Measurements from ENCODE around the gene LRRC23.

GRCh38 chr12:6939191-6939540 is 34.5 kb downstream of the LRRC23 start:
- TF ChIP-seq CTCF (IDR thresholded peaks at IDR 0.05) (no peak), FOXM1 (IDR thresholded peaks at IDR 0.05; ENCODE audit: low read depth) (no peak), RCOR1 (IDR thresholded peaks at IDR 0.05; ENCODE audit: low read length) (no peak)
